ENCODE results near the gene OBSCN. TPM values are rescaled to one million over a fixed set of nuclear protein-coding genes. Genes with fewer than 3 reads are reported as not detected.

The OBSCN gene
- total and polyA plus RNA-seq, 12 donors: 0.90 to 18.0 (median 5.9) TPM

GRCh38 chr1:228198977-228199590 lies 8.8 kb upstream of the OBSCN start:
- DNase-seq: no peak
- intact Hi-C loops (cut with DNase I): no loop called here
- TF ChIP-seq CTCF (IDR thresholded peaks at IDR 0.05): no peak
- no peak for TF ChIP-seq POLR2A (IDR thresholded peaks at IDR 0.05)
- Histone ChIP-seq H3K9me3 (replicated peaks in 1 of 3) (peaks cover 0 to 8% (median 7%) of the 10 kb centered on the region in 3 donors), H3K27me3 (no peaks in the 10 kb centered on the region), H3K36me3 (replicated peaks in 1 of 2) (no peaks in the 10 kb centered on the region), H3K4me1 (replicated peaks in 1 of 2) (no peaks in the 10 kb centered on the region), H3K27ac (no peak overlapping the region), H3K4me3 (no peak overlapping the region)
- WGBS, 4 donors: 57 to 65% (median 60%) methylated on average over 2 of the region's 2 CpGs

- Histone ChIP-seq H3K36me3 (replicated peaks in 1 of 2) (no peaks in the 10 kb centered on the region), H3K4me3 (no peak overlapping the region), H3K9me3 (replicated peaks in 1 of 3) (no peaks in the 10 kb centered on the region), H3K27ac (no peak overlapping the region), H3K27me3 (no peaks in the 10 kb centered on the region), H3K4me1 (replicated peaks in 1 of 2) (no peaks in the 10 kb centered on the region)
- no peak for TF ChIP-seq POLR2A (IDR thresholded peaks at IDR 0.05)
- no peak for TF ChIP-seq CTCF (IDR thresholded peaks at IDR 0.05)
- 62 to 73% (median 67%) methylated on average over 8 of the region's 8 CpGs for WGBS, 4 donors
- DNase-seq: no peak
- intact Hi-C loops (cut with DNase I): loop anchor here in 1 of 2 donors (5.0 kb wide), 1 partner anchor 33 kb away; no protein-coding TSS in a partner anchor
Observed at GRCh38 chr1:228204958-228205357, 2.9 kb upstream of the OBSCN start.

GRCh38 chr1:228205526-228206436 lies 2.1 kb upstream of the OBSCN start:
- no peak overlapping the region for H3K4me3 ChIP-seq
- no peaks in the 10 kb centered on the region for H3K36me3 ChIP-seq (replicated peaks in 1 of 2)
- peak in 1 of 7 donors; percentile 34 for DNase-seq
- H3K4me1 ChIP-seq (replicated peaks in 1 of 2): no peaks in the 10 kb centered on the region
- TF ChIP-seq POLR2A (IDR thresholded peaks at IDR 0.05) (no peak), CTCF (IDR thresholded peaks at IDR 0.05) (no peak)
- H3K27ac ChIP-seq: no peak overlapping the region
- WGBS, 4 donors: 36 to 67% (median 45%) methylated on average over 6 to 15 of the region's 15 CpGs
- no peaks in the 10 kb centered on the region for H3K27me3 ChIP-seq
- H3K9me3 ChIP-seq (replicated peaks in 1 of 3): no peaks in the 10 kb centered on the region
- intact Hi-C loops (cut with DNase I): loop anchor here in 1 of 2 donors (5.0 kb wide), 1 partner anchor 33 kb away; no protein-coding TSS in a partner anchor

GRCh38 chr1:228206582-228207351 lies 1.1 kb upstream of the OBSCN start:
- intact Hi-C loops (cut with DNase I): loop anchor here in 1 of 2 donors (5.0 kb wide), 1 partner anchor 34 kb away; no protein-coding TSS in a partner anchor
- Histone ChIP-seq H3K36me3 (replicated peaks in 1 of 2) (no peaks in the 10 kb centered on the region), H3K4me1 (replicated peaks in 1 of 2) (no peaks in the 10 kb centered on the region), H3K27me3 (peaks cover 1% of the 10 kb centered on the region), H3K4me3 (no peak overlapping the region), H3K27ac (no peak overlapping the region), H3K9me3 (replicated peaks in 1 of 3) (no peaks in the 10 kb centered on the region)
- WGBS, 4 donors: 71 to 80% (median 77%) methylated on average over 2 to 16 of the region's 16 CpGs
- TF ChIP-seq CTCF (IDR thresholded peaks at IDR 0.05) (no peak), POLR2A (IDR thresholded peaks at IDR 0.05) (no peak)
- DNase-seq: peak in 1 of 7 donors; percentile 31

Data from adrenal gland (tissue), 12 donors.